ENCODE measurements around the gene ARID4A.
"Not testable (repeated sequence)": the region's sequence is repeated elsewhere in the genome, so short reads cannot be mapped to it uniquely, and the experiment has no call there.

ARID4A gene

GRCh38 chr14:58313699-58314098 lies 15.3 kb downstream of the ARID4A start:
- H3K27ac ChIP-seq (ENCODE audit: low read depth, low read length, severe bottlenecking) = no peak overlapping the region
- WGBS, 2 experiments (ENCODE audit: insufficient coverage in 2 of 2) = 92 to 100% methylated on average over 1 of the region's 1 CpG

GRCh38 chr14:58315606-58316005 lies 17.3 kb downstream of the ARID4A start:
- no peaks in the 10 kb centered on the region for H3K4me1 ChIP-seq (ENCODE audit: control insufficient read depth, insufficient read depth, low read length, poor library complexity, severe bottlenecking)
- H3K9me3 ChIP-seq (ENCODE audit: control insufficient read depth, low read length) = no peaks in the 10 kb centered on the region
- H3K4me3 ChIP-seq (ENCODE audit: extremely low read depth, insufficient read depth, low read length, poor library complexity, severe bottlenecking) = no peak overlapping the region
- peaks cover 51% of the 10 kb centered on the region for H3K36me3 ChIP-seq (ENCODE audit: control insufficient read depth, insufficient read depth, low read length)
- WGBS, 2 experiments (ENCODE audit: insufficient coverage in 2 of 2) = no CpG with 5 or more reads among the region's 1 CpG
- no peak overlapping the region for H3K27ac ChIP-seq (ENCODE audit: low read depth, low read length, severe bottlenecking)

More at GRCh38 chr14:58313699-58314098, 15.3 kb downstream of the ARID4A start:
- no peaks in the 10 kb centered on the region for H3K9me3 ChIP-seq (ENCODE audit: control insufficient read depth, low read length)
- no peaks in the 10 kb centered on the region for H3K4me1 ChIP-seq (ENCODE audit: control insufficient read depth, insufficient read depth, low read length, poor library complexity, severe bottlenecking)
- peaks cover 39% of the 10 kb centered on the region for H3K36me3 ChIP-seq (ENCODE audit: control insufficient read depth, insufficient read depth, low read length)
- H3K4me3 ChIP-seq (ENCODE audit: extremely low read depth, insufficient read depth, low read length, poor library complexity, severe bottlenecking) = no peak overlapping the region

GRCh38 chr14:58327019-58327418 lies 28.7 kb downstream of the ARID4A start:
- Histone ChIP-seq H3K4me3 (ENCODE audit: extremely low read depth, insufficient read depth, low read length, poor library complexity, severe bottlenecking) (no peak overlapping the region), H3K4me1 (ENCODE audit: control insufficient read depth, insufficient read depth, low read length, poor library complexity, severe bottlenecking) (no peaks in the 10 kb centered on the region), H3K27ac (ENCODE audit: low read depth, low read length, severe bottlenecking) (no peak overlapping the region), H3K9me3 (ENCODE audit: control insufficient read depth, low read length) (no peaks in the 10 kb centered on the region), H3K36me3 (ENCODE audit: control insufficient read depth, insufficient read depth, low read length) (peaks cover 60% of the 10 kb centered on the region)
- no CpG with 5 or more reads among the region's 1 CpG for WGBS, 2 experiments (ENCODE audit: insufficient coverage in 2 of 2)

GRCh38 chr14:58331111-58331510 lies 32.8 kb downstream of the ARID4A start:
- peak overlapping the region; percentile 78 for H3K27ac ChIP-seq (ENCODE audit: low read depth, low read length, severe bottlenecking)
- H3K36me3 ChIP-seq (ENCODE audit: control insufficient read depth, insufficient read depth, low read length) = peaks cover 39% of the 10 kb centered on the region
- H3K4me3 ChIP-seq (ENCODE audit: extremely low read depth, insufficient read depth, low read length, poor library complexity, severe bottlenecking) = no peak overlapping the region
- WGBS, 2 experiments (ENCODE audit: insufficient coverage in 2 of 2) = 58 to 59% methylated on average over 4 of the region's 5 CpGs
- H3K9me3 ChIP-seq (ENCODE audit: control insufficient read depth, low read length) = no peaks in the 10 kb centered on the region
- no peaks in the 10 kb centered on the region for H3K4me1 ChIP-seq (ENCODE audit: control insufficient read depth, insufficient read depth, low read length, poor library complexity, severe bottlenecking)

GRCh38 chr14:58332561-58332960 lies 34.2 kb downstream of the ARID4A start:
- 100% methylated on average over 1 of the region's 3 CpGs for WGBS, 2 experiments (ENCODE audit: insufficient coverage in 2 of 2)
- H3K36me3 ChIP-seq (ENCODE audit: control insufficient read depth, insufficient read depth, low read length) = peaks cover 30% of the 10 kb centered on the region
- no peaks in the 10 kb centered on the region for H3K4me1 ChIP-seq (ENCODE audit: control insufficient read depth, insufficient read depth, low read length, poor library complexity, severe bottlenecking)

GRCh38 chr14:58339666-58340065 lies 41.3 kb downstream of the ARID4A start:
- H3K4me3 ChIP-seq (ENCODE audit: extremely low read depth, insufficient read depth, low read length, poor library complexity, severe bottlenecking); H3K4me1 ChIP-seq (ENCODE audit: control insufficient read depth, insufficient read depth, low read length, poor library complexity, severe bottlenecking); H3K27ac ChIP-seq (ENCODE audit: low read depth, low read length, severe bottlenecking); H3K9me3 ChIP-seq (ENCODE audit: control insufficient read depth, low read length): not testable (repeated sequence)
- WGBS, 2 experiments (ENCODE audit: insufficient coverage in 2 of 2) = 100% methylated on average over 1 of the region's 4 CpGs; no CpG with 5 or more reads in 1 of the 2 experiments
- peaks cover 56% of the 10 kb centered on the region for H3K36me3 ChIP-seq (ENCODE audit: control insufficient read depth, insufficient read depth, low read length)

More at GRCh38 chr14:58332561-58332960, 34.2 kb downstream of the ARID4A start:
- Histone ChIP-seq H3K9me3 (ENCODE audit: control insufficient read depth, low read length) (no peaks in the 10 kb centered on the region), H3K27ac (ENCODE audit: low read depth, low read length, severe bottlenecking) (no peak overlapping the region), H3K4me3 (ENCODE audit: extremely low read depth, insufficient read depth, low read length, poor library complexity, severe bottlenecking) (no peak overlapping the region)

GRCh38 chr14:58341152-58341748 lies 42.9 kb downstream of the ARID4A start:
- Histone ChIP-seq H3K9me3 (ENCODE audit: control insufficient read depth, low read length) (no peaks in the 10 kb centered on the region), H3K36me3 (ENCODE audit: control insufficient read depth, insufficient read depth, low read length) (peaks cover 54% of the 10 kb centered on the region)
- 91 to 98% methylated on average over 4 of the region's 4 CpGs for WGBS, 2 experiments (ENCODE audit: insufficient coverage in 2 of 2)

GRCh38 chr14:58343535-58343934 lies 45.2 kb downstream of the ARID4A start:
- 100% methylated on average over 2 of the region's 3 CpGs; no CpG with 5 or more reads in 1 of the 2 experiments for WGBS, 2 experiments (ENCODE audit: insufficient coverage in 2 of 2)
- H3K4me1 ChIP-seq (ENCODE audit: control insufficient read depth, insufficient read depth, low read length, poor library complexity, severe bottlenecking); H3K4me3 ChIP-seq (ENCODE audit: extremely low read depth, insufficient read depth, low read length, poor library complexity, severe bottlenecking); H3K9me3 ChIP-seq (ENCODE audit: control insufficient read depth, low read length); H3K27ac ChIP-seq (ENCODE audit: low read depth, low read length, severe bottlenecking): not testable (repeated sequence)
- H3K36me3 ChIP-seq (ENCODE audit: control insufficient read depth, insufficient read depth, low read length) = peaks cover 57% of the 10 kb centered on the region

More at GRCh38 chr14:58341152-58341748, 42.9 kb downstream of the ARID4A start:
- no peak overlapping the region for H3K27ac ChIP-seq (ENCODE audit: low read depth, low read length, severe bottlenecking)
- no peak overlapping the region for H3K4me3 ChIP-seq (ENCODE audit: extremely low read depth, insufficient read depth, low read length, poor library complexity, severe bottlenecking)
- H3K4me1 ChIP-seq (ENCODE audit: control insufficient read depth, insufficient read depth, low read length, poor library complexity, severe bottlenecking) = no peaks in the 10 kb centered on the region

- Histone ChIP-seq H3K27ac (ENCODE audit: low read depth, low read length, severe bottlenecking) (no peak overlapping the region), H3K4me1 (ENCODE audit: control insufficient read depth, insufficient read depth, low read length, poor library complexity, severe bottlenecking) (no peaks in the 10 kb centered on the region), H3K4me3 (ENCODE audit: extremely low read depth, insufficient read depth, low read length, poor library complexity, severe bottlenecking) (no peak overlapping the region), H3K9me3 (ENCODE audit: control insufficient read depth, low read length) (no peaks in the 10 kb centered on the region), H3K36me3 (ENCODE audit: control insufficient read depth, insufficient read depth, low read length) (peaks cover 77% of the 10 kb centered on the region)
- 100% methylated on average over 1 of the region's 4 CpGs for WGBS, 2 experiments (ENCODE audit: insufficient coverage in 2 of 2)
Measured at GRCh38 chr14:58353516-58354299, 55.4 kb downstream of the ARID4A start.

GRCh38 chr14:58354808-58355207 lies 56.5 kb downstream of the ARID4A start:
- no peak overlapping the region for H3K4me3 ChIP-seq (ENCODE audit: extremely low read depth, insufficient read depth, low read length, poor library complexity, severe bottlenecking)
- H3K9me3 ChIP-seq (ENCODE audit: control insufficient read depth, low read length) = no peaks in the 10 kb centered on the region
- peaks cover 78% of the 10 kb centered on the region for H3K36me3 ChIP-seq (ENCODE audit: control insufficient read depth, insufficient read depth, low read length)
- H3K27ac ChIP-seq (ENCODE audit: low read depth, low read length, severe bottlenecking) = no peak overlapping the region
- 86 to 100% methylated on average over 1 of the region's 2 CpGs for WGBS, 2 experiments (ENCODE audit: insufficient coverage in 2 of 2)
- H3K4me1 ChIP-seq (ENCODE audit: control insufficient read depth, insufficient read depth, low read length, poor library complexity, severe bottlenecking) = no peaks in the 10 kb centered on the region

GRCh38 chr14:58356268-58356667 lies 57.9 kb downstream of the ARID4A start:
- H3K36me3 ChIP-seq (ENCODE audit: control insufficient read depth, insufficient read depth, low read length) = peaks cover 80% of the 10 kb centered on the region
- WGBS, 2 experiments (ENCODE audit: insufficient coverage in 2 of 2) = no CpG with 5 or more reads among the region's 1 CpG
- H3K27ac ChIP-seq (ENCODE audit: low read depth, low read length, severe bottlenecking) = no peak overlapping the region
- H3K9me3 ChIP-seq (ENCODE audit: control insufficient read depth, low read length) = no peaks in the 10 kb centered on the region
- H3K4me3 ChIP-seq (ENCODE audit: extremely low read depth, insufficient read depth, low read length, poor library complexity, severe bottlenecking) = no peak overlapping the region
- no peaks in the 10 kb centered on the region for H3K4me1 ChIP-seq (ENCODE audit: control insufficient read depth, insufficient read depth, low read length, poor library complexity, severe bottlenecking)

Measured in mesodermal cell (in vitro differentiated cells).